Measurements from ENCODE around the gene LRWD1.
"Not testable (repeated sequence)": the region's sequence is repeated elsewhere in the genome, so short reads cannot be mapped to it uniquely, and the experiment has no call there.

DNA sequence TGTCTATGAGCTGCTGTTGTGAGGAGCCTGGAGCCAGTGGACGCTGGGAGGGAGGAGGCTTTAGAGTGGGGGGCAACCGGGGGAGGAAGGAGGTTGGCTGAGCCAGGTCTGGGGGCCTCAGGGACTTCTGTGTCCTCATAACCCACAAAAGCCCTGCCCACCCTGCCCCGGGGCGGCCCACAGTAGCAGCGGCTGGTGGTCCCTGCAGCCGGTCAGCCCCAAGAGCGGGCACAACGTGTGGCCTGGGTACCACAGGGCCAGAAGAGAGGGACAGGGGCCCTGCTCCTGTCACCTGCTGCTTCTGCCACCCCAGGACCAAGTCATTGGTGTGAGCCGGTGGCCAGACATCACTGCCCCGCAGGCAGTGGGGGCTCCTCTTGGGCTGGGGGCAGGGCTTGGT lies 17.2 kb downstream of the LRWD1 start:
- TF ChIP-seq CTCF, POLR2A, POLR2AphosphoS5 (IDR thresholded peaks at IDR 0.05): not testable (repeated sequence)

Measured in prostate gland (tissue), 2 donors.